IMR-90 (cell line): ENCODE measurements around the gene DERL3. TPM values are rescaled to one million over a fixed set of nuclear protein-coding genes. Genes with fewer than 3 reads are reported as not detected.
A peak's percentile ranks its signal among the peaks of the same experiment; 100 is the strongest.

Experiments used
- ATAC-seq: fragments of 200-7000 bp; cut with Tn5 transposase; 2 replicates; pipeline ENCODE4 v1.9.1; 2020; ENCODE audit warnings: low read depth, mild to moderate bottlenecking, moderate library complexity
- BruUV-seq: library from RNA; stranded (reverse); fragments of 400-500 nt; replicated peaks from 2 replicates; lab custom pipeline; 2021; lab: Mats Ljungman, UMichigan
- CTCF ChIA-PET: fragments of 300-600 bp; formaldehyde crosslinking; extraction: SDS; loops from one replicate; lab custom pipeline; 2021; ENCODE audit warnings: antibody characterized with exemption; lab: Yijun Ruan, JAX
- POLR2A ChIA-PET: fragments of 300-600 bp; sonication (Branson Sonifier 250); formaldehyde crosslinking; loops from one replicate; lab custom pipeline; 2022; ENCODE audit warnings: antibody characterized with exemption; ENCODE audit not compliant: unreplicated experiment; lab: Charles Lee
- DNase-seq: peaks from one replicate; pipeline ENCODE4 v3.0.0; 2013
- H2AFZ ChIP-seq: replicated peaks from 2 replicates; pipeline ENCODE3; 2013; ENCODE audit warnings: low read length, mild to moderate bottlenecking; ENCODE audit not compliant: poor library complexity
- H2AK5ac ChIP-seq: 2 replicates; pipeline ENCODE4 v1.6.1; 2013; ENCODE audit warnings: low read depth, low read length, inconsistent platforms
- H2AK9ac ChIP-seq: replicated peaks from 2 replicates; pipeline ENCODE3; 2013; ENCODE audit warnings: mild to moderate bottlenecking, low read depth, low read length, moderate library complexity; ENCODE audit not compliant: poor library complexity
- H2BK120ac ChIP-seq: 2 replicates; pipeline ENCODE4 v1.6.1; 2013; ENCODE audit warnings: low read depth, low read length, inconsistent platforms
- H2BK15ac ChIP-seq: 3 replicates; pipeline ENCODE4 v1.6.1; 2013; ENCODE audit warnings: low read depth, low read length, inconsistent platforms
- H2BK20ac ChIP-seq: 2 replicates; pipeline ENCODE4 v1.6.1; 2013; ENCODE audit warnings: low read depth, mild to moderate bottlenecking, inconsistent platforms, low read length, moderate library complexity
- H2BK5ac ChIP-seq: 2 replicates; pipeline ENCODE4 v1.6.1; 2013; ENCODE audit warnings: mild to moderate bottlenecking, low read depth, low read length, inconsistent platforms; ENCODE audit not compliant: poor library complexity, severe bottlenecking
- H3K14ac ChIP-seq: replicated peaks from 2 replicates; pipeline ENCODE4 v1.6.1; 2013; ENCODE audit warnings: low read depth, low read length, inconsistent platforms
- H3K18ac ChIP-seq: 2 replicates; pipeline ENCODE4 v1.6.1; 2013; ENCODE audit warnings: low read depth, low read length, control low read depth
- H3K23ac ChIP-seq: 2 replicates; pipeline ENCODE4 v1.6.1; 2013; ENCODE audit warnings: low read depth, low read length, inconsistent platforms
- H3K27ac ChIP-seq: 2 replicates; pipeline ENCODE4 v1.5.1; 2013; ENCODE audit warnings: mild to moderate bottlenecking, control low read depth, low read length; ENCODE audit not compliant: insufficient read depth
- H3K27me3 ChIP-seq: 2 replicates; pipeline ENCODE4 v1.6.1; 2013; ENCODE audit warnings: low read length; ENCODE audit not compliant: control insufficient read depth, insufficient read depth
- H3K36me3 ChIP-seq: 2 replicates; pipeline ENCODE4 v1.6.1; 2013; ENCODE audit warnings: low read length, mixed read lengths; ENCODE audit not compliant: control insufficient read depth, insufficient read depth
- H3K4ac ChIP-seq: 2 replicates; pipeline ENCODE4 v1.6.1; 2013; ENCODE audit warnings: low read depth, low read length, inconsistent platforms
- H3K4me1 ChIP-seq: 2 replicates; pipeline ENCODE4 v1.6.1; 2013; ENCODE audit warnings: low read length, mixed read lengths; ENCODE audit not compliant: control insufficient read depth, insufficient read depth
- H3K4me2 ChIP-seq: 2 replicates; pipeline ENCODE4 v1.6.1; 2013; ENCODE audit warnings: low read depth, mild to moderate bottlenecking, control low read depth, low read length, moderate library complexity
- H3K4me3 ChIP-seq: 2 replicates; pipeline ENCODE4 v1.5.1; 2013; ENCODE audit warnings: low read depth, mild to moderate bottlenecking, control low read depth, low read length, moderate library complexity; ENCODE audit not compliant: insufficient read depth
- H3K56ac ChIP-seq: 2 replicates; pipeline ENCODE4 v1.6.1; 2013; ENCODE audit warnings: low read length, inconsistent platforms; ENCODE audit not compliant: insufficient read depth; ENCODE audit errors: extremely low read depth
- H3K79me1 ChIP-seq, 2 experiments: 2 replicates each; pipeline ENCODE4 v1.6.1; 2013; ENCODE audit warnings: low read length in 2 of 2, inconsistent platforms in 1 of 2, low read depth in 1 of 2
- H3K9ac ChIP-seq: 2 replicates; pipeline ENCODE4 v1.6.1; 2013; ENCODE audit warnings: low read depth, low read length, control low read depth
- H3K9me1 ChIP-seq: 2 replicates; pipeline ENCODE4 v1.6.1; 2013; ENCODE audit warnings: low read length, inconsistent platforms; ENCODE audit not compliant: insufficient read depth
- H3K9me3 ChIP-seq: 2 replicates; pipeline ENCODE4 v1.6.1; 2013; ENCODE audit warnings: low read length; ENCODE audit not compliant: control insufficient read depth, insufficient read depth
- H4K20me1 ChIP-seq: 2 replicates; pipeline ENCODE4 v1.6.1; 2013; ENCODE audit warnings: low read length, inconsistent platforms; ENCODE audit not compliant: insufficient read depth
- H4K5ac ChIP-seq: 2 replicates; pipeline ENCODE4 v1.6.1; 2013; ENCODE audit warnings: mild to moderate bottlenecking, low read depth, low read length, control low read depth
- H4K8ac ChIP-seq, 2 experiments: 2 replicates each; pipeline ENCODE4 v1.6.1; 2013; ENCODE audit warnings: low read depth in 2 of 2, low read length in 2 of 2, control low read depth in 1 of 2, inconsistent platforms in 1 of 2
- H4K91ac ChIP-seq: 2 replicates; pipeline ENCODE4 v1.6.1; 2013; ENCODE audit warnings: low read depth, low read length, inconsistent platforms; ENCODE audit not compliant: insufficient read depth
- CHD1 ChIP-seq: IDR thresholded peaks from 2 replicates; pipeline ENCODE4 v1.6.1; 2012; ENCODE audit warnings: low read depth, low read length, improper control_type of control experiment
- CTCF ChIP-seq: conservative IDR thresholded peaks from 2 replicates; pipeline ENCODE4 v1.5.1; 2012; ENCODE audit warnings: mild to moderate bottlenecking, low read depth, low read length, improper control_type of control experiment
- FOS ChIP-seq: fragments of 150-350 bp; IDR thresholded peaks from 2 replicates; pipeline ENCODE4 v1.6.1; 2016; ENCODE audit warnings: low read depth, low read length
- RCOR1 ChIP-seq: IDR thresholded peaks from 2 replicates; pipeline ENCODE4 v1.6.1; 2012; ENCODE audit warnings: mild to moderate bottlenecking, low read length, improper control_type of control experiment; ENCODE audit not compliant: insufficient replicate concordance
- WGBS, 2 experiments: methylation state at CpG; one replicate each; pipeline versions ENCODE4 v1.1.5 to v1.1.7; 2013; ENCODE audit warnings: missing lambda C conversion rate in 2 of 2; ENCODE audit not compliant: insufficient read length in 1 of 2; ENCODE audit errors: extremely low coverage in 2 of 2; 5-methylcytosine and 5-hydroxymethylcytosine counted together
- dilution Hi-C: fragments of 300-500 bp; cut with HindIII; formaldehyde crosslinking; loops from one replicate; pipeline ENCODE4 v1.14.3; 2018; ENCODE audit warnings: low sequenced_read_pairs; ENCODE audit not compliant: unreplicated experiment
- in situ Hi-C: fragments of 300-500 bp; cut with MboI; formaldehyde crosslinking; loops from 3 replicates; pipeline ENCODE4 v1.14.3; 2019; ENCODE audit warnings: low sequenced_read_pairs, inconsistent platforms, mixed read lengths
- intact Hi-C: fragments of 100-400 bp; cut with micrococcal nuclease; formaldehyde crosslinking; loops from 2 replicates; pipeline ENCODE4 v1.10.0; 2022
- polyA plus RNA-seq, 3 experiments: library from polyadenylated mRNA; depleted of rRNA; stranded (reverse); fragments of >200 nt; gene quantifications; 2 replicates each; pipeline ENCODE4 v1.2.3, GENCODE V29; 2012; ENCODE audit warnings: low replicate concordance in 1 of 3
- total RNA-seq: library from RNA; depleted of rRNA; stranded (reverse); fragments of >200 nt; gene quantifications from 2 replicates; pipeline ENCODE4 v1.2.3, GENCODE V29; 2012

DERL3 gene
- total and polyA plus RNA-seq, 2 of the 4 experiments (the other 2 are of a cell fraction), result 0.18 to 0.62 TPM

GRCh38 chr22:23825246-23825905 is 13.4 kb downstream of the DERL3 start:
- ChIA-PET CTCF (no interaction called here), POLR2A (no interaction called here)
- dilution Hi-C loops, result no loop called here
- Histone ChIP-seq H4K20me1 (peaks cover 11% of the 10 kb centered on the region), H3K18ac (peak overlapping the region; percentile 97), H4K91ac (peak overlapping the region; percentile 88), H3K9ac (no peak overlapping the region), H2BK5ac (peak overlapping the region; percentile 93), H4K5ac (peak overlapping the region; percentile 98), H3K9me1 (peaks cover 28% of the 10 kb centered on the region), H4K8ac (peak overlapping the region; percentile 90 to 93; a peak in 3 of 4 replicates), H3K4me2 (no peak overlapping the region), H3K4me3 (no peak overlapping the region), H2BK20ac (peak overlapping the region; percentile 48; the same call in 1 of the 2 replicates), H3K36me3 (peaks cover 81% of the 10 kb centered on the region), H3K79me1 (peaks cover 7 to 51% of the 10 kb centered on the region in 2 experiments; a peak in 3 of 4 replicates), H3K27ac (peak overlapping the region; percentile 81; the same call in 1 of the 2 replicates), H3K14ac (peak overlapping the region; percentile 93), H2BK120ac (peak overlapping the region; percentile 87), H2AK5ac (peak overlapping the region; percentile 29; the same call in 1 of the 2 replicates), H3K4ac (peak overlapping the region; percentile 91), H3K4me1 (peaks cover 12% of the 10 kb centered on the region), H3K9me3 (peaks cover 3% of the 10 kb centered on the region; the same call in 1 of the 2 replicates), H3K56ac (no peak overlapping the region), H3K23ac (peak overlapping the region; percentile 74; the same call in 1 of the 2 replicates), H2BK15ac (no peak overlapping the region; the same call in 2 of the 3 replicates), H2AK9ac (peak overlapping the region; percentile 94), H3K27me3 (no peaks in the 10 kb centered on the region), H2AFZ (no peak overlapping the region)
- 94% methylated on average over 6 of the region's 12 CpGs; no CpG with 5 or more reads in 1 of the 2 experiments for WGBS, 2 experiments
- no peak for DNase-seq
- TF ChIP-seq FOS (no peak), RCOR1 (no peak), CHD1 (no peak), CTCF (no peak)
- in situ Hi-C loops, result no loop called here
- intact Hi-C loops, result no loop called here
- BruUV-seq, result no TSS peak
- no peak for ATAC-seq
